ENCODE results near the gene MGAT5.

Gene MGAT5

DNA sequence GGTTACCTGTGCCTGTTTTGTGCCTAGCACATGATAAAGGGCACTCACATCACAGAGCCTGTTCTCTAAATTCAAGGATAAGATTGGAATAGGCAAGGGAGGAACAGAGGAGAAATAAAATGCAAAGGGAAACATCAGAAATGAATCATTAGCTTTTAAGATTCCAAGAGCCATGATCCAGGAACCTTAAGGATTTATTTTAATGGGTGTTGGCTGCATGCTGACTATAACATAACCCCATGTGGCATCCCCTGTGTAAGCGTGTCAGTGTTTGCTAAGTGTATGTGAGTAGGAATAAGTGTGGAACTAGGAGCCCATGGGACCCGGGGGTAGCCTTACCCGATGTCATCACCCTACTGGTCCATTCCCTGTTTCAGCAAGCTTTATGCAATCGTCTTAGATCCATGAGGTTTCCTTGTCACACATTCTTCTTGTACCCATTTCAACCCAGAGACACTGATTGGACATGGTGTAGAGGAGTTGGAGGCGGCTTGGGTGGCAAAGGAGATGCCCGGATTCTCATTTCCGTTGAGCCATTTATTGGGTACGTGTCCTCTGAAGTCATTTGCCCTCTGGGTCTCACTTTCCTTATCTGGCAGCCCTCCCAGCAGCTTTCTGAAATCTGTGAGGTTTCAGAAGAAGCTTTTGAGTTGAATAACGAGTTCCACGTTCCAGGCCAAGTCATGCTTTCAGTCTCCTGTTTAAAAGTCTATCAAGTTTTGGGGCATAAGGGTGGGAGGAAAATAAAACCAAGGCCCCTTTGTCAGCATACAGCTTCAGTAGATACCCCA, 117.0 kb downstream of the MGAT5 start:
- DNase-seq, result no peak

DNA sequence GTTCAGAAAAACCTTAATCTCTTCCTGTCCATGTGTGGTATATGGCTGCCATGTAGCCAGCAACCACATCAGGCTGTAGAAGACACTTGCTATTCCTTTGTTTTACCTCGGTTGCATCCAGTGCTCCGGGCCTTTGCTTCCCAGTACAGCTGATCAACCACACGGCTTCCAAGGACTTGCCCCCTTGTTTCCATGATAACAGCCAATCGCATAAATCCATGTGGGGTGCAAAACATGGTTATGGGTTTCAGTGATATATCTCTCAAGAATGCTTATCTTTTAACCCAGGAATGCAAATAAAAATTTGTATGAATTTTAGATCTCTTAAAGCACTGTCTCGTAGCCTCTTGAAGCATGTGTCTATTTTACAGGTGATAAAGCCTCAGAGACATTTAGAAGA, 118.3 kb downstream of the MGAT5 start:
- DNase-seq, result no peak

DNA sequence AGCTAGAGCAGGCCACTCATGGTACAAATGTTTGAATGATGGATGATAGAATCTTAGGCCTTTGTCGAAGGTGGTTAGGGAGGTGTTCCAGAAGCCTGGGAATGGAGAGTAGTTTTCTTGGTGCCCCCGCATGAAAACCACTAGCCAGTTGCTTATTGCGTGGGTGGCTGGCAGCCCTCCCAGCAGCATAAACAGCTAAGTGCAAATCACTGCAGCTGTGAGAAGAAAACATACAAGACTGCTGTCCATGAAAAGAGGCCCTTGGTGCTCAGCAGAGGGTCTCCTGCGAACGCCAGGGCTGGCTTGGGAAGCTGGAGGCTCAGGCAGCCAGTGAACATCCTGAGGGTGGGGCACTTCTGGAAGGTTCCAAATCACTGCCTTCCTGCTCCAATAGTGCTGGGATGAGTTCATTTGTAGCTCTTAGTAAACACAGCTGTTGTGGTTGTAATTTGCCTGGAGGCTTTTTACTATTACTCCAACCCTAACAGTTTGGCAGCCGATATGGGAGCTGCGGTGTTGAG, 118.8 kb downstream of the MGAT5 start:
- DNase-seq, result no peak

DNA sequence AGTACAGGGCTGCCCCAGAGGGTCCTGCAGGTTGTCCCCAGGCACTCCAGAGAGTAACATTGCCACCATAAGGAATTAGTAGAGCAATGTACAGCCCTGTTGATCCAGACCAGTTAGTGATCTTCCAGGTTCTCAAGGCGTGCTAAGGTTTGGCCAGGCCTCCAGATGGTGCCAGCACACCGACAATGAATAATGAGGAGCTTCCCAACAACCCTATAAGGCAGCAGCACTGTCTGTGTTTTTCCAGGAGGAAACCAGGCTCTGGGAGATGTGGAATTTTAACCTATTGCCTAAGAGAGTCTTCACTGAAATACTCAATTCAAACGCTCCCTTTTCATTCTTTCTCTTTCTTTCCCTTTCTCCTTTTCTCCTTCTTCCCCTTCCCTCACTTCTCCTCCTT, 122.1 kb downstream of the MGAT5 start:
- DNase-seq, result no peak

DNA sequence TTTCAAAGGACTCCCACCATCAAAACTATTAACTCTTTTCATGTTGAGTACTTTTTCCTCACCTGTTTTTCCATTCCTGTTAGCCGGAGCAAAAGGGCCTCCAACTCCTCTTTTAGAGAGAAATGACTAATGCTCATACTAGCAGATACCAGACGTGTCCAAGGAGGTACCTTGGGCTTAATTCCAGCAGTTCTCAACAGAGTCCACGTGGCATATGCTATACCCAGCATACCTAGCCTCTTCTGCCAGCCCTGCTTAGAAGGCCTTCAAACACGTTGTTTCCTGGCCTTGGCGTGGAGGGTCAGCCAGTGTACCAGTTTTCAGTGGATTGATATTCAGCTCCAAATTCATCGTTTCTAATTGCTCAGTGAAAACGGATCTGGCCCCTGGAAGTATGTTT, 123.9 kb downstream of the MGAT5 start:
- DNase-seq, result no peak

DNA sequence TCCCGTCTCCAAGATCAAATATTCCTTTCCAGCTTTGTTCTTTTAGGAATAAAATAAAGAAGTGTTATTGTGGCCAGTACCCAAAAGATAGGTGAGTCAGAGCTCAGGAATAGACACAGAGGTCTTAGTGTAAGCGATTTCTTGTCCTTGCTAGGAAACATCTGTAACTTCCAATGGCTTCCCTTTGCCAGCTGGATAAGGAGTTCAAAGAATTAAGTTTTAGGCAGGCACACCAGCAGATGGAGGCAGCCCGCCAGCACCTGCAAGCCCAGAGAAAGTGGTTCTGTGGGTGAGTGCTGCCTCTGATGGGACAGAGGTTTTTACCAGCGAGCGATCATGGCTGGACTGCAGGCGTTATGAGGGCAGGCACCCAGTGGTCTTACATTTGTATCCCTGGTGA, 125.4 kb downstream of the MGAT5 start:
- DNase-seq, result no peak

DNA sequence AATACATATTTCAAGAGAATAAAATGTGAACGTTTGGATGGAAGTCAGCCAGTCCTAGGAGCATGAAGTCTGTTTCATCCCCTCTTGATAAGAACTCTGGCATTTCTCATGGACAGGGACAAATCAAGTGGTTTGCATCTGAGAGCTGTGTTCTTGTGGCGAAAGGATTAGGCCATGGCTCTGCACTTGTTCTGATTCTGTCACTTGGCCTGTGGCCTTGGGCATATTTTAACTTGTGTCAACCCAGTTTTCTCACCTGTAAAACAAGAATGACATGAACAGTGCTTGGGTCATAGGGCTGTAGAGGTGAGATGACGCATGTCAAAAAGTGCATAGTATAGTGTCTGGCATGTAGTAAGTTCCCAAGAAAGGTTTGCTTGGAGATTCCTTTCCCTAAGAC, 125.8 kb downstream of the MGAT5 start:
- no peak for DNase-seq

DNA sequence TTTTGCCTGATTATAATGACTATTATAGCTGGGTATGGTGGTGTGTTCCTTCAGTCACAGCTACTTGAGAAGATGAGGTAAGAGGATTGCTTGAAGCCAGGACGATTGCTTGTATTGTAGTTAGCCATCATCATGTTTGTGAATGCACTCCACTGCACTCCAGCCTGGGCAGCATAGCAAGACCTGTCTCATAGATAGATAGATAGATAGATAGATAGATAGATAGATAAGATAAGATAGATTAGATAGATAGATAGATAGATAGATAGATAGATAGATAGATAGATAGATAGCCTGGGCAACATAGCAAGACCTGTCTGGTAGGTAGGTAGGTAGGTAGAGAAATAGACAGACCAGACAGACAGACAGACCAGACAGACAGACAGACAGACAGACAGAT, 127.3 kb downstream of the MGAT5 start:
- DNase-seq, result no peak

DNA sequence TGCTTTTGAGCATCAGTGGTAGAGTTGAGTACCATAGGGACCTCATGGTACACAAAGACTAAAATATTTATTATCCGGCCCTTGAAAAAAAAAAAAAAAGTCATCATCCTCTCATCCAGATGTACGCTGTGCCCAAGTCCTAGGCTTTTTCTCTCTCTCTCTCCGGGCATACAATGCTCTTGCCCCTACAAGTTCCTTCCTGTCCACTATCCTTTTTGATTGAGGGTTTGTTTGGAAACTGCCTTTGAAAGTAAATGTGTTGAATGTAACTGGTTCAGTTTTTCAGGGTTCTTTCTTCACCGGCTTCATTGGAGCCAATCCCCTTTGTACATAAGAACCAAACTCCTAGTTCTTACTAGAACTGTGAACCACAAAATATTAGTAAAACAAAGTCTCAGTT, 130.3 kb downstream of the MGAT5 start:
- DNase-seq, result no peak

DNA sequence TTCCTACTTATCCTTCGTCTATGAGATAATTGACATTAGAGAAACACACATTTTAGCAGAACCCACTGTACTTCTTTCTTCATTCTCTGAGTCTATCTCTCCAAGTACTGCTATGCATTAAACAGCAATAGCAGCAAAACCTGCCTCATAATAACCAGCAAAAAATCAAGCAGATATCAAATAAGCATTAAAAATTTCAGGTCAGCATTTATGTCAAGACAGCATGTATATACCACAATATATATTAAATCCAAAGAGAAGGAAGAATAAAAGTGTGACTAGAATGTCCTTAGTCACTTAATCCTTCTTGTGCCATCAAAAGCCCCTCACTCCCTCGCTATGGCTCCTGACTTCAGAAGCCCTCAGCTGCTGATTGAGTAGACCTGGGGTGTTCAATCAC, 131.3 kb downstream of the MGAT5 start:
- DNase-seq, result no peak

DNA sequence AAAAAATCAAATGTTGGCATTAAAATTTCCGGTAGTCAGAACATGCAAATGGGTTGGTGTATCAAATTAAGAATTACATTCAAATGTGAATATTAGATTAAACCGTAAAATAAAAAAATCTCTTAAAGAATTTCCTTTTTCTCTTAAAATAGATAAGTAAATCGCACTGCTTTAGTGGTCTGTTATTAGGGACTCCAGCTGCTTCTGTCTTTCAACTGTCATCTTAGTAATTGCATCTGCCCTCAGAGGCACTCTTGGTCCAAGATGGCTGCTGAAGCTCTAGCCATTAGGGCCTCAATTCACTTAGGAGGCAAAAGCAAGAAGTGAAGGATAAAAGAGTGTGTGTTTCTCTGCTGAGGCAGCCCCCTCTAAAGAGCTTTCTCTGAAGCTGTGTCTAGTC, 132.4 kb downstream of the MGAT5 start:
- DNase-seq, result no peak

DNA sequence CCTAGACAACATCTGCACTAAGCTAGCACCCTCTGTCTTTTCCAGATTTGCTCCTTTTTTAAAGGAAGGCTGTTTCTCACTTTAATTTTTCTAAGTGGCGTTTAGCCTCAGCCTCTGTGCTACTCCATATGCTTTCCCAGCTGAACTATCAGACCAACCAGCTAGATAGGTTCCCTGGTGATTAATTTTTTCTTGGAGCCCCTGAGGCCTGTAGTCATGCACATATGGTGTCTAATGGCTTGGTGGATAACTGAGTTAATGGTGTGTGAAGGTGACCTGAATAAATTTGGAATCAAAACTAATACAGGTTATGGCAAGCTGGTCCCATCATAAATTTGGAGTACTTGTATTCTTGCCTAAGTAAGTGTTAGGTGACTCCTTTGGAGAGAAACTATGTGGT, 135.5 kb downstream of the MGAT5 start:
- no peak for DNase-seq

DNA sequence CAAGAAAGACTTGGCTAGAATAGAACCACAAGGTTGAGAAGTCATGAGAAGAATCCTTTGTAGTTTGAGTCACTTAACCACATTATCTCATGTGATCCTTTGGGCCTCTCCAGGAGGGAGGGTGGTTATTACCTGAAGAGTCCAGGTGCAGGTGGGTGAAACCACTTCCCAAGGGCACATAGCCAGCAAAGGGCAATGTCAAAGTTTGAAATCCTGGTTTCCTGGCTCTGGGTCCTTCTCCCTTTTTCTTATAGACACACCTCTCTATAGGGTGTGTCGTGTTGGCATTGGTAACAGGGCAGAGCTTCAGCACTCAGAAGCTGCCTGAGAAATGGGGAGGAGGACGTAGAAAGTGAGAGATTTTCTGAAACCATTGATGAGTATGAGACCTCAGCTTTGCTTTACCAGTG, 137.9 kb downstream of the MGAT5 start:
- DNase-seq, result peak; percentile 30

DNA sequence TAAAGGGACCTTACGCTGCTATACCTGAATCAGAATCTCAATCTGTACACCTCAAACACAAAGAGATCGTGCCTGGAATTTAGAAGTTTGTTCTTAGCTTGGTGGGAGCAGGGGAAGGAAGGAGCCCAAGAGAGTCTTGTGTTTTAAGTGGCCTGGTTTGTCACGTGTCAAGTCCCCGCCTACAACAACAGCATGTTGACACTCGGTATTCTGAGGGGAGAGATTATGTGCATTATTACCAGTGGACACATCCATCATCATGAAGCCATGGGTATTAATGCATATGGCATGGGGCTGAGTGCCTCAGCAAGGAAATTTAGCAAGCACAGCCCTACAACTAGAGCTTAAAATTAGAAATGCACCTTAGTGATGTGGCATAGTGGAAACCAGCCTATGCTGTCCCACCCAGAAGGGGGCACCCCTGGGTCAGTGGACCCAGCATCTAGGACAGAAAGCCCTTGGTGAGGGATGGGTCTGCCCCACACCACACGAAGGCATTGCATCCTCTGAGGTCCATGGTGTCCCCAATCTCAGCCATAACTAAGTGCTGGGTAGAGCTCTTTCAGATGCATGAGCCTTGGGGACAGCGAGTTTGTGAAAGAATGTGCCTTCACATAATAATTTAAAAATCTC, 138.7 kb downstream of the MGAT5 start:
- no peak for DNase-seq

DNA sequence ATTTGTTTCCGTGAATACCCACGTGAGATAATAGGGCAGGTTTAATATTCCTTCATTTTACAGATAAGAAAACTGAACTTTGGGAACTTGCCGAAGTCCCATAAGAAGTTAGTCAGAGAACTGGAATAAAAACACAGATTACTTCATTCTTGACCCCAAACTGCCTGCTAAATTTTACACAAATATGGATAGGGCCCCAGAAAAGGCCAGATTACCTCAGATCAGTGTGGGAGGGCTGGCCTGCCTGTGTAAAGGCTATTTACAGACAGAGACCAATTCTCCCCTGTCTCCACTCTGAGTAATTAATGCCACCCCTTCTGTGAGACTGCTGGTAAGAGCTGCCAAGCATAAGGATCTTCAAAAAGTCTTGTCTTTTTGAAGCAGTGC, 139.2 kb downstream of the MGAT5 start:
- DNase-seq, result no peak

DNA sequence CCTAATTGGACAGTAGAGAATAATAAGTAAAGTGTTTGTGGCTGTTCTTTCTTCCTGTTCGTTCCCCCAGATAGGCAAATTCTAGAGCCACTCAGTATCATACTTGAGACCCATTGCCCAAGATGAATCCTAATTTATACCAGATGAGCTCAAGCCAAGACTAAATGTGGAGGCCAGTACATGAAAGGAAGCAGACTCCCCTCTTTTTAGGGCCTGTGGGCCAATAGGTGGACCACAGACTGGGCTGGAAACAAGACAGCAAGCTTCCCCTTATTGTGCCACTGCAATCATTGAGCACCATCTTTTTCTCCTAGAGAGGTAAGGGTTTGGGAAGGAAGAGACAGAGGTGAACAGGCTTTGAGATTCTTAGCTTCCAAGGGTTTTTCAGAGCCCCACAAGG, 141.9 kb downstream of the MGAT5 start:
- DNase-seq, result no peak

DNA sequence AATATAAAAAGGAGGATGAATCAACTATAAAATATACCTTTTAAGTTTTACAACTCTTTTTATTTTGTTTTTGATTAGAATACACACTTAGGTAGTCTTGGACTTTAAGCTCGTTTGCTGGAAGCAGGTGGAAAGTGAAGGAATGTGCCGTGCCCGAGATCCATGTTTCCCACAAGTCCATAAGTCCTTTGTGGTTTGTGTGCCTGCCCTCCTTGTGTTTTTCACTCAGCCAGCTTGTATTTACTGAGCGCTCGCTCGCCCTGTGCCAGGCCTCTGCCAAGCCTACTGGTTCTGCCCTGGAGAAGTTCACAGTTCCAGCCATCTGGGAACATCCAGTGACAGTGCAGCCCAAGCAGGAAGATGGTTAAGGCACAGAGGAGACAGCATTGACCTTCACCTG, 142.6 kb downstream of the MGAT5 start:
- DNase-seq, result no peak

DNA sequence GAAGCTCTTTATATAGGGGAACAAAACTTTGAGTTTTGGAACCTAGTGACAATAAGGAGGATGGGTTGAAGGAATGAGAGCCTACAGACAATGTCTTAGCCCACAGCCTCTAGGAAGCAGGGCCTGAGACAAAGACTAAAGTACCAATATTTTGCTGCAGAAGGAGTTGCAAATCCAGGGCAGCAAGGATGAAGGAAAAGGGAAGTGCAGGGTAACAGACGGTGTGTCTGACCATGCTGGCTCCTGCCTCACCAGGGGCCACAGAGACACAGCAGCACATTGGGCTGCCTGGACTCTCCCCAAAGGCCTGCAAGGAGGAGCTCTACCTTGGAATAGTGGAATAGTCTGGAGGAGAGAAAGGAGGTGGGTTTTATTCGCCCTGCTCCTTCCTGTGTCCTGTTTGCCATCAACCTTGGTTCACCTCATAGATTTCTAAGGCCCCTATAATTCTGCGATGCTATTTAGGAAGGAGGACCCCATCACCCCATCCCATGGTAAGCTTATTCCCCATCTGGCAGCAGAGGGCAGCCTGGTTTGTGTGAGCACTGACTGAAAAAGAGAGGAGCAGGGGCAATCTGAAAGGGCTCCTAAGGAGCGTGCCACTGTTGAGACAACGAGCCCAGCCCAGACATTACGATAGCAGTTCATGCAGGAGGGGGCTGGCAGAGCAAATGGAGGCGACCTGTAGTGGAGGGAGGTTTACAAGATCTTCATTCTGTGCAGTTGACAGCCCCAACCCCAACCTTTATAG, 143.4 kb downstream of the MGAT5 start:
- DNase-seq, result no peak

DNA sequence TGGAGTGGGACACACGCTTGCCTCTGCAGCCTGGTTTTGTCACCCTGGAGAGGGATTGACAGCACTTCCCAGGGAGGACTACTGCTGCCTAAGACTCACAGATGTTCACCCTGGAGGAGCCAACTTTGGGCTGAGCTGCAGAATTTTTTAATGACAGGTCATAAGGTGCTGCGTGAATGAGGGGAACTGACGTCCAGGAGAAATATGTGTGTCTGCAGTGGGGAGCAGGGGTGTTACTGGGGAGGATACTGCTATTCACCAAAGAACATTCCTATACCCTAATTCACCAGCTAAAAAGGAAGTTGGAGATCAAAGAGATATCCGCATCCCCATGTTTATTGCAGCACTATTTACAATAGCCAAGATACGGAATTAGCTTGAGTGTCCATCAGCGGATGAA, 144.4 kb downstream of the MGAT5 start:
- no peak for DNase-seq

DNA sequence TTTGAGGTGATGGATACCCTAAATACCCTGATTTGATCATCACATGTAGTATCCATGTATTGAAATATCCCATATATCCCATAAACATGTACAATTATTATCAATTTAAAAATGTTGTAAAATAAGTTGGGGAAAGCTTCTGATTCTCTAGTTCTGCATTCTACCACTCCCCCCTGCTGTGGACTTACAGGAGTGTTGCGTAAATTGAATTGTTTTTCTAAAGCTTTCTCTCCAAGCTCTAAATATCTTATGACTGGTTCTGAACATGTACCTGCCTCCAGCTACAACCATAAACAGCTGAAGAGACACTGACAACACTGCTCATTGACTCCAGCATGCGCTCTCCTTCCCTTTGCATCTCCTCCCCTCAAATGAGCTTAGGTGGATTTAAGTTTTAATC, 145.2 kb downstream of the MGAT5 start:
- DNase-seq, result no peak

DNA sequence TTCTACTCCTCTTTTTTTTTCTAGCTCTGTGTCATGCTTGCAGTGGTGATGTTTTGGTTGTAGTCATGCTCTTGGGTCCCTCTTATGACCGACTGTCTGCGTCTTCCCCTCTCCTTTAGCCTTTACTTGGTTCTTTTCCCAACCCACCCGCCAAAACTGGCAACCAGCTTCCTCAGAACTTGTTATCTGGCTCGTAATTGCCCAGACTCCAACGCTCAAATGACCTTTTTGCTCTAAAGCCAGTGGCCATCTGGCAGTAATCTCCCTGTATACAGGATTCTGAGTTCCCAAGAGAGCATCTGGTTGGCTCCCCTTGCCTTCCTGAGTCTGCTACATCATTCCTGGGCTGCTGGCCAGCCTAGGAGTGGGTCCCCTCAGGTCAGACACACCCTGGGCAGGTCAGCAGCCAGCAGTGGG, 147.2 kb downstream of the MGAT5 start:
- no peak for DNase-seq

DNA sequence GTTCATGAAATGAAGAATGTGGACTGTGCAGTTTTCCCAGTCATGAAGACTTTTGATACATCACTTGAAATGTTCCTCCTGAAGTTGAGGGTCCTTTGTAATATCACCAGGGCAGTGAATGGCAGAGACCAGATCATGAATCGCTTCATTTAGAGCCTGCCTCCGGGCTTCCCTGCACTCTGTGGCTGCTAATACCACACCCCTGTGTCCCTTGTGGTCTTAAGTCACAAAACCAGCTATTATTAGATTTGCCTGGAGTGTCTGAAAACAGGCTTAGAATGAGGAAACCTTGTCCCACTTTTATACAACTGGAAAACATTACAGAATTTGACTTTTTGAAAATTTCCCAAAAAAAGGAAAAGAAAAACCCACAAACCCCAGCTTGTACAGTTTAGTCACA, 147.9 kb downstream of the MGAT5 start:
- no peak for DNase-seq

DNA sequence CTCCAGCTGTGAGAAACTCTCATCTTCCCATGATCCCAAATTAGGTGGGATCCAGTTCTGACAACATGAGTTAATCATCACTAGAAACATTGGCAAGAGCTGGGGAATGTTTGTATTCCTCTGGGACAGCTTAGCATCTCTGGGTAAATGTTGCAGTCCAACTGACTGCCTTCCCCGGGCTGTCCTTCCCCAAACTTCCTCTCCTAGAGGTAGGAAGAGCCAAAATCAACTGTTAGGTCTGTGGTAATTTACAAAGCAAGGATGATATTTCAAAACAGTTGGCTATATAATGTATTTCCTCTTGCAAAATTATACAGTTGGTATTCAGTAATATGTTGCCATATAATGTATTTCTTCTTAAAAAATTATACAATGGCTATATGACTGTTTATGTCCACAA, 148.5 kb downstream of the MGAT5 start:
- DNase-seq, result no peak

DNA sequence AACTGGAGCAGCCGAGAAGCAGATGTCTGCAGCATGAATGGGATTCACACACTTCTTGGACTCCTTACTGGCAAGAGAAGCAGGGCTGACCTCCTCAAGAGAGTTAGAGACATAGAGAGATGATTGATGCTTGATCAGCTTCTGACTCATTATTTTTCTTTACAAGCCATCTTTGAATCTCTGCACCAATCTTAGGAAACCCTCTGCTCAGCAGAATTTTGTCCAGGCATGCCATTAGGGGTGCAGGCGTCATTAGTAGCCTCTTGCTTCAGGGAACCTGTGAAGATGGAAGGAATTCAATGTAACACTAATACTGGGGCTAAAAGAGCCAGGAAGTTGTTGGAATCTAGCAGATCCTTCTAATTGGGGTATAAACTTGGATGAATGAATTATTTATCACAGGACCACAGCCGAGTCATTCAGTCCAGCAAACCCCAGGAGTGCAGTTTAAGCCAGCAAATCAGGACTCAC, 151.8 kb downstream of the MGAT5 start:
- no peak for DNase-seq
